ENCODE measurements around the gene NUDT14. TPM values are rescaled to one million over a fixed set of nuclear protein-coding genes. Genes with fewer than 3 reads are reported as not detected.

Gene NUDT14
- total and polyA plus RNA-seq, 2 of the 8 experiments (the other 6 are each of a cell fraction or from before 2014, with no cell fraction given) = 25.5 to 33.3 TPM

DNA sequence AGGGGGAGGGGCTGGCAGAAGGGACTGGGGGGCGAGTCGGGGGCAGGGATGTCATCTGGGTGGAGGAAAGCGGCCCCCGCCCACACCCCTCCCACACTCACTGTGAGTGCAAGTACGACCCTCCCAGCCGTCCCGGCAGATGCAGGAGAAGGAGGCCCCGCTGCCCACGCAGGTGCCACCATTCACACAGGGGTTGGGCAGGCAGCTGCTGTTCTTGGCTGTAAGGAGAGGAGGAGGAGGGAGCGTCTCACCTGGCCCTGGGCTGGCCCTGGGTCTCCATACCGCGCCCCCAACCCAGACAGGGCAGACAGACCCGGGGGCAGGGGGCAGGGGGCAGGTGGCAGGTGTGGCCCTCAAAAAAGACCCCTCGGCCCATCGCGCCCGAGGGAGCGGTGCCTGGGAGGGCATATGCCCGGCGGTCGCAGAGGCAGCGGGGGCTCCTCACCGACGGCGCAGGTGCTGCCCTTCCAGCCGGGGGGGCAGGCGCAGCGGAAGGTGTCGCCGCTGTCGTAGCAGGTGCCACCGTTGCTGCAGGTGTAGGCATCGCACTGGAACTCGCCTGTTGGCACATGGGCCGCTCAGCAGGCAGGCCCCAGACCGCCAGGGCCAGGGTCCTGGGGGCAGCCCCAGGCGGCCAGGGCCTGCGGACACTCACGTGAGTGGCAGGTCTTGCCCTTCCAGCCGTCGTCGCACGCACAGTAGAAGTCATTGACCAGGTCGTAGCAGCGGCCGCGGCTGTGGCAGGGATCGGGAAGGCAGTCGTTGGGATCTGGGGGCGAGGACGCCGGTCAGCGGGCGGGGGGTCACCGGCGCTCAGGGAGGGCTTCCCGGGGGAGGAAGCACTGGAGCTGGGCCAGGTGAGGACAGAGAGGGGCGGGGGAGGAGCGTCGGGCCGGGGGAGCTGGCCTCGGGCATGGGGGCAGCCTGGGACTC lies 33.2 kb downstream of the NUDT14 start (continued):
- TF ChIP-seq MAFK (IDR thresholded peaks at IDR 0.05; ENCODE audit: low read depth, low read length) (no peak), POU5F1 (IDR thresholded peaks at IDR 0.05; ENCODE audit: low read depth, low read length) (no peak), RBBP5 (IDR thresholded peaks at IDR 0.05; ENCODE audit: borderline replicate concordance, low read depth, low read length) (no peak), SP1 (IDR thresholded peaks at IDR 0.05; ENCODE audit: low read depth, low read length) (no peak), YY1 (IDR thresholded peaks at IDR 0.05; ENCODE audit: low read depth, low read length) (no peak), HDAC2 (IDR thresholded peaks at IDR 0.05; ENCODE audit: borderline replicate concordance in 1 of 2, low read depth in 2 of 2, low read length in 2 of 2) (no peak)
